HepG2 (cell line): ENCODE measurements around the gene EMB.
"Not testable (repeated sequence)": the region's sequence is repeated elsewhere in the genome, so short reads cannot be mapped to it uniquely, and the experiment has no call there.

Source experiments
- FOSL1 ChIP-seq: sonication (generic); formaldehyde crosslinking; IDR thresholded peaks from 2 replicates; pipeline ENCODE4 v1.9.0; 2021; ENCODE audit warnings: missing genetic modification reagents, borderline replicate concordance
- GTF2F1 ChIP-seq: fragments of 150-350 bp; IDR thresholded peaks from 2 replicates; pipeline ENCODE4 v1.6.1; 2014; ENCODE audit warnings: low read length
- SMAD1 ChIP-seq: sonication (generic); formaldehyde crosslinking; IDR thresholded peaks from 2 replicates; pipeline ENCODE4 v1.4.0; 2020; ENCODE audit warnings: missing genetic modification reagents, low read depth, mild to moderate bottlenecking, borderline replicate concordance
- ZNF274 ChIP-seq: sonication (generic); formaldehyde crosslinking; IDR thresholded peaks from 2 replicates; pipeline ENCODE4 v1.5.1; 2020; ENCODE audit warnings: mild to moderate bottlenecking, missing genetic modification reagents
- ZZZ3 ChIP-seq: sonication (generic); formaldehyde crosslinking; IDR thresholded peaks from 2 replicates; pipeline ENCODE4 v1.4.0; 2020; ENCODE audit warnings: missing genetic modification reagents, mild to moderate bottlenecking, borderline replicate concordance
- TF ChIP-seq, protein P1 (sequence below): sonication (generic); formaldehyde crosslinking; IDR thresholded peaks from 2 replicates; pipeline ENCODE4 v1.8.0; 2022; ENCODE audit warnings: mild to moderate bottlenecking, missing genetic modification reagents, borderline replicate concordance
- TF ChIP-seq, protein P2 (sequence below): sonication (generic); formaldehyde crosslinking; conservative IDR thresholded peaks from 2 replicates; pipeline ENCODE4 v1.8.0; 2022; ENCODE audit warnings: missing genetic modification reagents

DNA sequence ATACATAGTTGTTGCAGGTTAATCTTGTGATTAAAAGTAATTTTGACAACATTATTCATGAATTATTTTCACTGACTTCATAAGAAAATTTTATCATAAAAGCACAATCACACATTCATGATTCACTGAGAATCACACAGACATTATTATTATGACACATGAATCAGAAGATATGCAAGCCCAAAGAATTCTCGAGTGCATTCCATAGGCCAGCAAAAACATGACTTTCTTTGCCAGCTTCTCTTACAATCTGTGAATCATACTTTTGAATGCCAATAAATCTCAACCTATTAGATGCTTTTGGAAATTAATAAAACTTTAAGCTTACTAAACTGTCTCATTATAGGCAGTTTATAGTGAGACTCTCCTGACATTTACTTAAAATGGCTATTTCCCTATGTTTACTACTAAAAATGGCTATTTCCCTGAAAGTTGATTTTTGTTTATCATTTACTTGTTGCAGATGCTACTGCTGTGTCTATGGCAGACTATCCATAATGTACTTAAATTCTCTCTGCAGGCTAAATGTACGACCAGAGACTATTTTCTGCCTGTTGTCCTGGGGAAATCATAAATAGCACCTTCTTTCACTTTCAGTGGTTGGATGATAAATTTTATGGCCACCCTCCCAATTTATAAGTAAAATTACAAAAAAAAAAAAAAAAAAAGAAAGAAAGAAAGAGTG is 47.0 kb downstream of the EMB start:
- TF ChIP-seq GTF2F1; SMAD1 (CRISPR knock-in tag); ZZZ3 (CRISPR knock-in tag); FOSL1 (CRISPR knock-in tag); ZNF274 (CRISPR knock-in tag): not testable (repeated sequence)
- TF ChIP-seq, protein P1, sequence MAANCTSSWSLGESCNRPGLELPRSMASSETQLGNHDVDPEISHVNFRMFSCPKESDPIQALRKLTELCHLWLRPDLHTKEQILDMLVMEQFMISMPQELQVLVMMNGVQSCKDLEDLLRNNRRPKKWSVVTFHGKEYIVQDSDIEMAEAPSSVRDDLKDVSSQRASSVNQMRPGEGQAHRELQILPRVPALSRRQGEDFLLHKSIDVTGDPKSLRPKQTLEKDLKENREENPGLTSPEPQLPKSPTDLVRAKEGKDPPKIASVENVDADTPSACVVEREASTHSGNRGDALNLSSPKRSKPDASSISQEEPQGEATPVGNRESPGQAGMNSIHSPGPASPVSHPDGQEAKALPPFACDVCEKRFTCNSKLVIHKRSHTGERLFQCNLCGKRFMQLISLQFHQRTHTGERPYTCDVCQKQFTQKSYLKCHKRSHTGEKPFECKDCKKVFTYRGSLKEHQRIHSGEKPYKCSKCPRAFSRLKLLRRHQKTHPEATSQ: not testable (repeated sequence)
- TF ChIP-seq, protein P2, sequence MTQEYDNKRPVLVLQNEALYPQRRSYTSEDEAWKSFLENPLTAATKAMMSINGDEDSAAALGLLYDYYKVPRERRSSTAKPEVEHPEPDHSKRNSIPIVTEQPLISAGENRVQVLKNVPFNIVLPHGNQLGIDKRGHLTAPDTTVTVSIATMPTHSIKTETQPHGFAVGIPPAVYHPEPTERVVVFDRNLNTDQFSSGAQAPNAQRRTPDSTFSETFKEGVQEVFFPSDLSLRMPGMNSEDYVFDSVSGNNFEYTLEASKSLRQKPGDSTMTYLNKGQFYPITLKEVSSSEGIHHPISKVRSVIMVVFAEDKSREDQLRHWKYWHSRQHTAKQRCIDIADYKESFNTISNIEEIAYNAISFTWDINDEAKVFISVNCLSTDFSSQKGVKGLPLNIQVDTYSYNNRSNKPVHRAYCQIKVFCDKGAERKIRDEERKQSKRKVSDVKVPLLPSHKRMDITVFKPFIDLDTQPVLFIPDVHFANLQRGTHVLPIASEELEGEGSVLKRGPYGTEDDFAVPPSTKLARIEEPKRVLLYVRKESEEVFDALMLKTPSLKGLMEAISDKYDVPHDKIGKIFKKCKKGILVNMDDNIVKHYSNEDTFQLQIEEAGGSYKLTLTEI (CRISPR knock-in tag): not testable (repeated sequence)
